Adrenal gland (tissue), 12 donors: ENCODE results near the gene SFXN3. TPM values are rescaled to one million over a fixed set of nuclear protein-coding genes. Genes with fewer than 3 reads are reported as not detected.

Source experiments
- DNase-seq, 7 donors: peaks; one replicate each; pipeline ENCODE4 v3.0.0-alpha.2; 2019 to 2020
- H3K27ac ChIP-seq, 5 donors: fragments of 200-600 bp; sonication (generic) in 4 of 5; 1 replicate in 3 of 5; 2 replicates in 2 of 5; pipeline versions ENCODE4 v1.5.1 to v1.8.0; 2016 to 2020; ENCODE audit warnings: mild to moderate bottlenecking in 1 of 5
- H3K27me3 ChIP-seq: fragments of 200-600 bp; 2 replicates; pipeline ENCODE4 v1.8.0; 2021
- H3K36me3 ChIP-seq, 2 donors: fragments of 200-600 bp; replicated peaks in 1 of 2; 1 replicate in 1 of 2; 2 replicates in 1 of 2; pipeline versions ENCODE4 v1.5.1 to v1.8.0; 2018 to 2022
- H3K4me1 ChIP-seq, 2 donors: fragments of 200-600 bp; replicated peaks in 1 of 2; 1 replicate in 1 of 2; 2 replicates in 1 of 2; pipeline versions ENCODE4 v1.5.1 to v1.8.0; 2018 to 2021
- H3K4me3 ChIP-seq, 4 donors: fragments of 200-600 bp; sonication (generic) in 3 of 4; one replicate each; pipeline ENCODE4 v1.5.1; 2016 to 2018
- H3K9me3 ChIP-seq, 3 donors: fragments of 200-600 bp; sonication (generic) in 1 of 3; replicated peaks in 1 of 3; 1 replicate in 2 of 3; 2 replicates in 1 of 3; pipeline versions ENCODE4 v1.5.1 to v1.8.0; 2016 to 2021
- CTCF ChIP-seq, 6 experiments: fragments of 450-650 bp in 4 of 6; fragments of 200-600 bp in 2 of 6; sonication (generic) in 1 of 6; IDR thresholded peaks; 1 replicate in 5 of 6; 2 replicates in 1 of 6; pipeline versions ENCODE4 v1.5.1 to v1.8.0; 2016 to 2021; ENCODE audit warnings: antibody characterized with exemption in 6 of 6, mild to moderate bottlenecking in 2 of 6, moderate library complexity in 1 of 6
- POLR2A ChIP-seq, 2 donors: fragments of 450-650 bp; IDR thresholded peaks; one replicate each; pipeline ENCODE4 v1.6.1; 2017; ENCODE audit warnings: antibody characterized with exemption in 2 of 2, mild to moderate bottlenecking in 2 of 2, moderate library complexity in 1 of 2
- WGBS, 4 donors: extraction: QIAGEN DNeasy Blood & Tissue Kit in 2 of 4; methylation state at CpG; one replicate each; pipeline versions ENCODE4 v1.1.5 to v1.1.7; 2013 to 2017; 5-methylcytosine and 5-hydroxymethylcytosine counted together
- intact Hi-C, 2 donors: fragments of 100-400 bp; cut with DNase I; formaldehyde crosslinking; loops; one replicate each; pipeline versions ENCODE4 v1.14.1 to v1.15.0; 2022 to 2023
- polyA plus RNA-seq, 3 donors: library from polyadenylated mRNA; stranded (reverse); fragments of 200-250 nt in 2 of 3; fragments of 350-450 nt in 1 of 3; fragmentation: Illumina TruSeq in 1 of 3; extraction: RNeasy Lipid Tissue Mini Kit (QIAGEN cat#74804) in 1 of 3; gene quantifications; one replicate each; pipeline ENCODE4 v1.2.3, GENCODE V29; 2013 to 2014
- total RNA-seq, 9 donors: library from RNA; depleted of rRNA in 4 of 9; stranded (reverse); fragments of >200 nt in 4 of 9; fragments of 120-200 nt in 1 of 9; fragmentation: NEBNext Ultra II Directional in 1 of 9; extraction: Animal tissue kit (Norgen Biotek cat#: 25700) in 1 of 9; gene quantifications; one replicate each; pipeline versions ENCODE4 v1.1.0 to v1.2.4, GENCODE V29; 2013 to 2023
- donor health status: healthy with polysubstance abuse.
- donor health status: Bipolar disorder and iron deficiency.
- donor health status: DM: yes; HTN: yes; CAD: no.
- donor health status: DM: no; HTN: no; CAD: no.
- donor health status: DM: no; HTN: no; CAD: no.
- donor health status: DM: yes; HTN: yes; CAD: no.

Gene SFXN3
- total and polyA plus RNA-seq, 12 donors = 20.4 to 54.0 (median 31.0) TPM

- WGBS, 4 donors = 89 to 98% (median 96%) methylated on average over 3 of the region's 3 CpGs
- no peak overlapping the region for H3K4me3 ChIP-seq
- H3K9me3 ChIP-seq = no peaks in the 10 kb centered on the region
- H3K27me3 ChIP-seq = no peaks in the 10 kb centered on the region
- H3K36me3 ChIP-seq = peaks cover 0 to 50% of the 10 kb centered on the region in 2 donors
- intact Hi-C loops = no loop called here
- TF ChIP-seq CTCF (IDR thresholded peaks at IDR 0.05) (no peak), POLR2A (IDR thresholded peaks at IDR 0.05) (no peak)
- H3K4me1 ChIP-seq = peaks cover 3 to 19% of the 10 kb centered on the region in 2 donors
- no peak overlapping the region for H3K27ac ChIP-seq
- DNase-seq = no peak
Measured at GRCh38 chr10:101040061-101040460, 9.0 kb downstream of the SFXN3 start.

GRCh38 chr10:101040851-101041250, 9.8 kb downstream of the SFXN3 start:
- Histone ChIP-seq H3K27me3 (no peaks in the 10 kb centered on the region), H3K4me3 (no peak overlapping the region), H3K9me3 (no peaks in the 10 kb centered on the region), H3K36me3 (peaks cover 0 to 42% of the 10 kb centered on the region in 2 donors), H3K4me1 (peaks cover 3 to 19% of the 10 kb centered on the region in 2 donors), H3K27ac (no peak overlapping the region)
- intact Hi-C loops = no loop called here
- TF ChIP-seq POLR2A (IDR thresholded peaks at IDR 0.05) (no peak), CTCF (IDR thresholded peaks at IDR 0.05) (no peak)
- 10 to 39% (median 24%) methylated on average over 2 of the region's 2 CpGs for WGBS, 4 donors
- no peak for DNase-seq

GRCh38 chr10:101041252-101041761, 10.3 kb downstream of the SFXN3 start:
- TF ChIP-seq CTCF (IDR thresholded peaks at IDR 0.05) (peak; percentile 73 to 95 (median 82)), POLR2A (IDR thresholded peaks at IDR 0.05) (no peak)
- H3K9me3 ChIP-seq = no peaks in the 10 kb centered on the region
- H3K4me1 ChIP-seq = peaks cover 3 to 19% of the 10 kb centered on the region in 2 donors
- 20 to 25% (median 23%) methylated on average over 6 of the region's 6 CpGs for WGBS, 4 donors
- peak; percentile 84 to 95 (median 90) for DNase-seq
- no peaks in the 10 kb centered on the region for H3K27me3 ChIP-seq
- H3K36me3 ChIP-seq = peaks cover 0 to 38% of the 10 kb centered on the region in 2 donors
- intact Hi-C loops = no loop called here
- H3K4me3 ChIP-seq = no peak overlapping the region
- H3K27ac ChIP-seq = peak overlapping the region in 2 of 5 donors; percentile 89 to 90

GRCh38 chr10:101042118-101042517, 11.1 kb downstream of the SFXN3 start:
- peaks cover 0 to 30% of the 10 kb centered on the region in 2 donors for H3K36me3 ChIP-seq
- 65 to 71% (median 69%) methylated on average over 4 of the region's 4 CpGs for WGBS, 4 donors
- intact Hi-C loops = no loop called here
- no peaks in the 10 kb centered on the region for H3K9me3 ChIP-seq
- peaks cover 3 to 19% of the 10 kb centered on the region in 2 donors for H3K4me1 ChIP-seq
- TF ChIP-seq CTCF (IDR thresholded peaks at IDR 0.05) (no peak), POLR2A (IDR thresholded peaks at IDR 0.05) (no peak)
- H3K27me3 ChIP-seq = peaks cover 7% of the 10 kb centered on the region
- DNase-seq = no peak
- peak overlapping the region; percentile 86 to 95 (median 89) for H3K27ac ChIP-seq
- peak overlapping the region in 2 of 4 donors; percentile 52 to 58 for H3K4me3 ChIP-seq
